SK-N-SH (cell line): ENCODE measurements around the gene UGT1A4. TPM values are rescaled to one million over a fixed set of nuclear protein-coding genes. Genes with fewer than 3 reads are reported as not detected.
"Not testable (repeated sequence)": the region's sequence is repeated elsewhere in the genome, so short reads cannot be mapped to it uniquely, and the experiment has no call there.

Experiments
- CTCF ChIA-PET: fragments of 300-600, 350-600 bp; formaldehyde crosslinking; extraction: SDS; loops from one replicate; lab custom pipeline; 2021; lab: Yijun Ruan, JAX
- POLR2A ChIA-PET: fragments of 350-600 bp; sonication (Branson Sonifier 250); formaldehyde crosslinking; extraction: SDS; loops from one replicate; lab custom pipeline; 2020; ENCODE audit warnings: antibody characterized with exemption, inconsistent platforms; lab: Yijun Ruan, JAX
- DNase-seq: peaks from one replicate; pipeline ENCODE4 v3.0.0; 2012
- H2AFZ ChIP-seq: fragments of 200-600 bp; sonication (generic); 2 replicates; pipeline ENCODE4 v1.8.1; 2016; ENCODE audit warnings: antibody characterized with exemption, mild to moderate bottlenecking, low read depth
- H3F3A ChIP-seq: fragments of 200-600 bp; sonication (generic); replicated peaks from 2 replicates; pipeline ENCODE3; 2016; ENCODE audit warnings: antibody characterized with exemption, mild to moderate bottlenecking; ENCODE audit not compliant: insufficient read depth
- H3K27ac ChIP-seq, 2 experiments: fragments of 200-500 bp in 1 of 2; fragments of 200-600 bp in 1 of 2; sonication (Bioruptor generic) in 1 of 2; sonication (generic), shearing (Covaris generic) in 1 of 2; 2 replicates each; pipeline versions ENCODE4 v1.5.1 to v1.6.1; 2014 to 2016; ENCODE audit warnings: low read depth in 2 of 2, inconsistent platforms in 1 of 2, low read length in 1 of 2, mild to moderate bottlenecking in 1 of 2, mixed read lengths in 1 of 2
- H3K27me3 ChIP-seq: fragments of 200-600 bp; sonication (generic), shearing (Covaris generic); 2 replicates; pipeline ENCODE4 v1.6.1; 2016; ENCODE audit warnings: mixed run types; ENCODE audit not compliant: insufficient read depth
- H3K36me3 ChIP-seq, 2 experiments: fragments of 200-500 bp in 1 of 2; fragments of 200-600 bp in 1 of 2; sonication (Bioruptor generic) in 1 of 2; sonication (generic) in 1 of 2; replicated peaks in 1 of 2; 2 replicates each; pipeline versions ENCODE3 to v1.5.1; 2014 to 2016; ENCODE audit warnings: low read length in 1 of 2, mild to moderate bottlenecking in 1 of 2; ENCODE audit not compliant: insufficient read depth in 2 of 2, control insufficient read depth in 1 of 2
- H3K4me1 ChIP-seq, 2 experiments: fragments of 200-500 bp in 1 of 2; fragments of 200-600 bp in 1 of 2; sonication (Bioruptor generic) in 1 of 2; sonication (generic), shearing (Covaris generic) in 1 of 2; 2 replicates each; pipeline versions ENCODE4 v1.5.1 to v1.6.1; 2014 to 2016; ENCODE audit warnings: low read depth in 1 of 2, low read length in 1 of 2, mixed run types in 1 of 2; ENCODE audit not compliant: insufficient read depth in 2 of 2, control insufficient read depth in 1 of 2
- H3K4me2 ChIP-seq: fragments of 200-600 bp; sonication (generic), shearing (Covaris generic); 2 replicates; pipeline ENCODE4 v1.6.1; 2017; ENCODE audit warnings: mixed run types
- H3K4me3 ChIP-seq, 2 experiments: fragments of 200-500 bp in 1 of 2; fragments of 200-600 bp in 1 of 2; sonication (Bioruptor generic) in 1 of 2; sonication (generic), shearing (Covaris generic) in 1 of 2; 2 replicates each; pipeline versions ENCODE4 v1.5.1 to v1.8.1; 2014 to 2016; ENCODE audit warnings: low read depth in 2 of 2, inconsistent platforms in 1 of 2, low read length in 1 of 2, mild to moderate bottlenecking in 1 of 2, mixed read lengths in 1 of 2, moderate library complexity in 1 of 2
- H3K79me2 ChIP-seq: fragments of 200-600 bp; sonication (generic); 2 replicates; pipeline ENCODE4 v1.8.1; 2017; ENCODE audit warnings: mild to moderate bottlenecking; ENCODE audit not compliant: insufficient read depth
- H3K9ac ChIP-seq: fragments of 200-600 bp; sonication (generic); 2 replicates; pipeline ENCODE4 v1.6.1; 2017; ENCODE audit warnings: mixed run types
- H3K9me2 ChIP-seq: fragments of 200-600 bp; sonication (generic); 2 replicates; pipeline ENCODE4 v1.6.1; 2017; ENCODE audit warnings: mixed run types
- H3K9me3 ChIP-seq: fragments of 200-600 bp; sonication (generic); 2 replicates; pipeline ENCODE4 v1.6.1; 2017; ENCODE audit warnings: mixed run types, mild to moderate bottlenecking, moderate library complexity
- H4K20me1 ChIP-seq: fragments of 200-600 bp; sonication (generic); 2 replicates; pipeline ENCODE4 v1.6.1; 2017; ENCODE audit warnings: mild to moderate bottlenecking, mixed run types; ENCODE audit not compliant: insufficient read depth
- CTCF ChIP-seq: fragments of 200-600 bp; sonication (generic); IDR thresholded peaks from 2 replicates; pipeline ENCODE4 v1.6.1; 2017; ENCODE audit warnings: antibody characterized with exemption, mild to moderate bottlenecking, moderate library complexity
- ELF1 ChIP-seq: IDR thresholded peaks from 2 replicates; pipeline ENCODE4 v1.4.0; 2012
- EP300 ChIP-seq, 2 experiments: IDR thresholded peaks; 2 replicates each; pipeline versions ENCODE4 v1.4.0 to v1.6.1; 2012; ENCODE audit warnings: borderline replicate concordance in 1 of 2, low read depth in 1 of 2, low read length in 1 of 2
- FOSL2 ChIP-seq: IDR thresholded peaks from 2 replicates; pipeline ENCODE4 v1.4.0; 2012; ENCODE audit warnings: low read depth, mild to moderate bottlenecking, moderate library complexity, borderline replicate concordance
- GABPA ChIP-seq: IDR thresholded peaks from 2 replicates; pipeline ENCODE4 v1.4.0; 2012; ENCODE audit warnings: low read depth, mild to moderate bottlenecking
- MXI1 ChIP-seq: IDR thresholded peaks from 2 replicates; pipeline ENCODE4 v1.6.1; 2012; ENCODE audit warnings: mild to moderate bottlenecking, low read depth, low read length, improper control_type of control experiment
- NFIC ChIP-seq: IDR thresholded peaks from 2 replicates; pipeline ENCODE4 v1.4.0; 2012; ENCODE audit warnings: borderline replicate concordance
- NRF1 ChIP-seq: IDR thresholded peaks from 2 replicates; pipeline ENCODE4 v1.6.1; 2012; ENCODE audit warnings: low read depth, mild to moderate bottlenecking, low read length
- PBX3 ChIP-seq: IDR thresholded peaks from 2 replicates; pipeline ENCODE4; 2012
- POLR2AphosphoS5 ChIP-seq: IDR thresholded peaks from 2 replicates; pipeline ENCODE4 v1.6.1; 2012; ENCODE audit warnings: low read depth, low read length
- RCOR1 ChIP-seq: fragments of 150-350 bp; IDR thresholded peaks from 2 replicates; pipeline ENCODE4 v1.6.1; 2017; ENCODE audit warnings: antibody characterized with exemption, low read length
- RFX5 ChIP-seq: IDR thresholded peaks from 2 replicates; pipeline ENCODE4 v1.6.1; 2012; ENCODE audit warnings: mild to moderate bottlenecking, improper control_type of control experiment, low read length
- SIN3A ChIP-seq: IDR thresholded peaks from 2 replicates; pipeline ENCODE4 v1.6.1; 2012; ENCODE audit warnings: low read depth, mild to moderate bottlenecking, low read length, moderate library complexity, borderline replicate concordance
- TAF1 ChIP-seq: IDR thresholded peaks from 2 replicates; pipeline ENCODE4 v1.6.1; 2012; ENCODE audit warnings: low read depth, mild to moderate bottlenecking, low read length, moderate library complexity, borderline replicate concordance
- TEAD4 ChIP-seq: IDR thresholded peaks from 2 replicates; pipeline ENCODE4 v1.4.0; 2012; ENCODE audit warnings: mild to moderate bottlenecking, borderline replicate concordance; ENCODE audit not compliant: insufficient read depth
- USF1 ChIP-seq: IDR thresholded peaks from 2 replicates; pipeline ENCODE4 v1.4.0; 2012; ENCODE audit warnings: low read depth, borderline replicate concordance
- WGBS: methylation state at CpG from one replicate; pipeline ENCODE4 v1.1.6; 2017; ENCODE audit warnings: low lambda C conversion rate; 5-methylcytosine and 5-hydroxymethylcytosine counted together
- polyA plus RNA-seq, 3 experiments: library from polyadenylated mRNA; depleted of rRNA; stranded (reverse); fragments of >200 nt; gene quantifications; 2 replicates each; pipeline ENCODE4 v1.2.3, GENCODE V29; 2012

Gene UGT1A4
- polyA plus RNA-seq, 1 of the 3 experiments (the other 2 are of a cell fraction) = not detected

- H3K27me3 ChIP-seq, H3K79me2 ChIP-seq, H3K9me3 ChIP-seq, H3K4me2 ChIP-seq, POLR2A ChIA-PET, H4K20me1 ChIP-seq, H3K9ac ChIP-seq, H2AFZ ChIP-seq, H3K36me3 ChIP-seq, H3K4me3 ChIP-seq, DNase-seq, H3F3A ChIP-seq, H3K4me1 ChIP-seq, H3K9me2 ChIP-seq, H3K27ac ChIP-seq: not testable (repeated sequence)
- WGBS = 73% methylated on average over 5 of the region's 5 CpGs
- CTCF ChIA-PET = interaction anchor here (1.0 kb wide), 1 partner anchor 10 kb away, joined by 3 read pairs; no protein-coding TSS in a partner anchor
Observed at GRCh38 chr2:233700842-233701241, 17.7 kb upstream of the UGT1A4 start.

GRCh38 chr2:233702238-233702637 lies 16.3 kb upstream of the UGT1A4 start:
- TF ChIP-seq EP300 (IDR thresholded peaks at IDR 0.05; ENCODE audit: borderline replicate concordance in 1 of 2, low read depth in 1 of 2, low read length in 1 of 2) = no peak
- no peak for TF ChIP-seq USF1
- TF ChIP-seq RCOR1 = no peak
- no peak for TF ChIP-seq SIN3A
- no peak for TF ChIP-seq CTCF
- TF ChIP-seq FOSL2 = no peak
- TF ChIP-seq POLR2AphosphoS5 = no peak
- no peak for TF ChIP-seq TAF1
- no peak for TF ChIP-seq TEAD4
- no peak for TF ChIP-seq RFX5
- TF ChIP-seq NFIC = no peak
- no peak for TF ChIP-seq NRF1
- TF ChIP-seq PBX3 = no peak
- TF ChIP-seq MXI1 = no peak
- TF ChIP-seq ELF1 = no peak
- TF ChIP-seq GABPA = no peak
- Histone ChIP-seq H3K4me3 (no peak overlapping the region), H3K4me1 (peaks cover 3 to 9% of the 10 kb centered on the region in 2 experiments; a peak in 2 of 4 replicates), H3K36me3 (no peaks in the 10 kb centered on the region), H3K9me3 (no peaks in the 10 kb centered on the region), H3K4me2 (no peak overlapping the region), H3K27me3 (no peaks in the 10 kb centered on the region), H4K20me1 (no peaks in the 10 kb centered on the region), H3K79me2 (no peaks in the 10 kb centered on the region), H3K9me2 (no peaks in the 10 kb centered on the region), H3K27ac (no peak overlapping the region), H3F3A (no peaks in the 10 kb centered on the region), H2AFZ (no peak overlapping the region), H3K9ac (no peak overlapping the region)
- WGBS = 75% methylated on average over 3 of the region's 3 CpGs
- POLR2A ChIA-PET = no interaction called here
- DNase-seq = no peak
- CTCF ChIA-PET = no interaction called here
